Mammary epithelial cell (primary cell): ENCODE measurements around the gene BBOX1.

ENCODE experiments used
- CTCF ChIP-seq, 2 donors: IDR thresholded peaks in 1 of 2; conservative IDR thresholded peaks in 1 of 2; 2 replicates each; pipeline ENCODE4 v1.5.1; 2011 to 2012; ENCODE audit warnings: inconsistent platforms in 2 of 2, low read length in 2 of 2, mild to moderate bottlenecking in 2 of 2, control low read depth in 1 of 2, low read depth in 1 of 2; ENCODE audit not compliant: insufficient read depth in 1 of 2; ENCODE audit errors: extremely low read depth in 1 of 2
- EZH2 ChIP-seq: IDR thresholded peaks from 2 replicates; pipeline ENCODE4 v1.6.1; 2012; ENCODE audit warnings: low read length, inconsistent platforms, borderline replicate concordance

GRCh38 chr11:27028561-27028965, 12.1 kb upstream of the BBOX1 start:
- TF ChIP-seq EZH2 (no peak), CTCF (conservative IDR thresholded peaks at IDR 0.05 in 1 of 2, IDR thresholded peaks at IDR 0.05 in 1 of 2; ENCODE audit: extremely low read depth in 1 of 2, insufficient read depth in 1 of 2, low read depth in 1 of 2, low read length in 2 of 2) (no peak)
